T1000 (cell line): Measurements from ENCODE around the gene TFAP2E.

Experiments
- DNase-seq: peaks from one replicate; lab custom pipeline; 2025; ENCODE audit warnings: mixed read lengths; lab: John Stamatoyannopoulos, UW

Gene TFAP2E

DNA sequence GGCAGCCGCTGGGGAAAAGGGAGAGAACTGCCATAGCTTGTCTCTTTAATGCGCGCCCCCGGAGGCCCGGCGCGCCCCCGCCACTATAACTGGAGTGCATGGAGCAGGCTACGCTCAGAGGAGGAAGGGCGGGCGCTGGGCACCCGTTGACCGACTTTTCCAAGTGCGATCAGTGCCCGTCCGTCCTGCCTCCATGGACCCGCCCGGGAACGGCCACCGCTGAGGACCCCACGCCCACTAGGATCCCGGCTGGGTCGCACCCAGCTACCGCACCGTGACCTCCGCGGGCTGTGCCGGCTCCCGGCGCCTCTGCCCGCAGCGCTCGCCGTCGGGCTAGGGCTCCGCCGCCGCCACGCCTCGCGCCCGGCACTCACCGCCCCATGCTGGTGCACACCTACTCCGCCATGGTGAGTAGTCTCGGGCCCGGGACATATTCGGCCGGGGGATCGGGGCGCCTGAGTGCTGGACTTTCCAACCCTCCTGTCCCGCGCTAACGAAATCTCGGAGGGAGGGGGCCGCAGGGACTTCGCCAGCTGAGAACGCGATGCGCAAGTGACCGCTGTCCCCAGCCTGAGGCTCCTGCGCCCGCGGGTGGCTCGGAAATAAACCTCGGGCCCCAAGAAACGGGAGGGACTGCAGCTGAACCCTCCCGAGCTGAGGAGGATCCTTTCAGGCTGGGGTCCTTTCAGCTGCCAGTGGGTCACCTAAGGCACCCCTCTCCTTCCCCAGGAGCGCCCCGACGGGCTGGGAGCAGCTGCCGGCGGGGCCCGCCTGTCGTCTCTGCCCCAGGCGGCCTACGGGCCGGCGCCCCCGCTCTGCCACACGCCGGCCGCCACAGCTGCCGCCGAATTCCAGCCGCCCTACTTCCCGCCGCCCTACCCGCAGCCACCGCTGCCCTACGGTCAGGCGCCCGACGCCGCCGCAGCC is at the start of gene TFAP2E:
TSS of gene TFAP2E (plus strand) at position 117 of the 927 bp plus-strand sequence. CDS start at position 381, 264 bp downstream.
- no peak for DNase-seq

DNA sequence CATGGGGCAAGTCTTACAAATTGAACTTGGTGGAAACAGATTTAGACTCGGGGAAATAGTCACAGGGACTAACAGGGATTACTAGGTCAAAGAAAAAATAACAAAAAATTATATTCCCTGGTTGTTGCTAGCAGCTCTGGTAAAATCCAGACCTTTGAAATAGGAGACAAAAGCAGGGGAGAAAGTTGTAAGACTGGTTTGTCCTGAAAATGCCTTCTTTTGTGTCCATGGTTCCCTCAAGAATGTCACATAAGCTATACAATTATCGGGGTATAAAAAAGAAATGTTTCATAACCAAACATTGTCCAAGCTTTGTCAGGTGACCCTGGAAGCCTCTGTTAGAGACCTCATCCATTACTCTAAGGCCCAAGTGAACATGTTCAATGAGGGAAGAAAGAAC is 49.0 kb upstream of the TFAP2E start:
- DNase-seq, result no peak

DNA sequence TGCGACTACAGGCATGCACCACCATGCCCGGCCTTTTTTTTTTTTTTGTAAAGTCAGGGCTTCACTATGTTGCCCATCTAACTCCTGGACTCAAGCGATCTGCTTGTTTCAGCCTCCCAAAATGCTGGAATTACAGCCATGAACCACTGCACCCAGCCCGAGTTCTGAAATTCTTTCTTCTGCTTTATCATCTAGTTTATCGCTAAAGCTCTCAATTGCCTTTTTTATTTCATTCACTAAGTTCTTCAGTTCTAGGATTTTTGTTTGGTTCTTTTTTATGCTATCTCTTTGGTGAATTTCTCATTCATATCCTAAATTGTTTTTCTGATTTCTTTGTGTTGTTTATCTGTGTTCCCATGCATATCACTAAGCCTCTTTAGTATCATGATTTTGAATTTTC is 42.9 kb upstream of the TFAP2E start:
- no peak for DNase-seq

DNA sequence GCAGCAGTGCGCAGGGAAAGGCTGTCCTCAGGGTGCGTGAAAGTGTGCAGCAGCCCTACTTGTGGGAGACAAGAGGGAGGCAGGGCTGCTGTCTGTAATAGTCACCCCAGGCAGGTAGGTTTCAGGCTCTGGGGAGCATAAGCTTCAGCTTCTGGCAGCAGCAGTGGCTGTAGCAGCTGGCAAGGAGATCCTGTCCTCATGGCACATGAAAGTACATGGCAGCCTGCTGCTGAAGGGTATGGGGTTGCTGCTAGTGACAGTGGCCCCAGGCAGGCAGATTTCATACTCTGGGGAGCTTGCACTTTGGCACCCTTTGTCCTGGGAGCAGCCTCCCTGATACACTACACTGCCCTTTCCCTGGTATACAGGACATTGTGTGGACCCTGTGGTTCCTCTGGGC is 42.2 kb upstream of the TFAP2E start:
- DNase-seq, result no peak

DNA sequence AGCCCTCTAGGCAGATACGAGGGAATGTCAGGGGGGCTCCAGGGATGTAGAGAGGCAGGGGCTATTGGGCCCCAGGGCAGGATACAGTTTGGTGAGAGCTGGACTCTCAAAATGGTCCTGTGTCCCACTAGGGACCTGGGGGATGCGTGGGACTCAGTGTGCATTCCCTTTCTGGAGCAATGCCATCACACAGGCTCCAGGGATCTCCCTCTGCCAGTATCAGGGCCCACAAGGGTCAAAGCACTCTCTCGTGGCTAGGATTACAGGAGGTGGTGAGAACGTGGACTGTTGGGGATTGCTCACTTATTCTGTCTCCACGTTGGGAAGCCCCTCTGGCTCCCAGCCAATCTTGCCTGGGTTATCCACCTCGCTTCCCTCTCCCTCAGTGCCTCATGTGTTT is 41.7 kb upstream of the TFAP2E start:
- DNase-seq, result no peak

DNA sequence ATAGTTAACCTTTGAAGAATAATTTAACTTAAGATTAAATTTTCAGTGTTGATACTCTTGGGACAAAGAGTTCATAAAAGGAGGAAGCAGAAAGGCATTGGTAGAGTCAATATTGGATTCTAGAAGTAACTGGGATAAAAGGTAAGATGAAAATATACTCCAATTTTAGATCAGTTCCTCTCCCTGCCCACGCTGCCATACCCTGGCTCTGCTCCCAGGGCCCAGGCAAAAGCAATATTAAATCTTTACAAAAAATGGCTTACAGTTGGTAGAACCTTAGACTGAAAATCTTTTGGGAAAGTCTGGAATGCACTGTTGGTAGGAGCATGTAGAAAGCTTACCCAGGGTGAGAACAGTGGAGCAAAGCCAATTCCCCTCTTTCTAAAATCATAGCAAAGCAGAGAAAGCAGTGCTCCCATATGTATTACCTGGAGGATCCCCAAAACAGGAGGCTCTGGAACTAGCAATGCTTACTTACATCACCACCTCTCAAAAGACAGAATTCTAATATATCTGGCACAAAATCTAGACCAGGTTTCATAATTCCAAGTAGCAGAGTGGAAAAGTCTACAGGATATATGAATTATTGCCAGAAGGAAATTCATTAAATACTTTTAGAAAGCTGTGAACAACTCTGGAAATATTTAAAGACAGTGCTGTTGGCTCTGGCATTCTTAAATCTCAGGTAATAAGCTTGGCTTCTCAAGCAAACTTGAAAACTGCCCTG is 40.5 kb upstream of the TFAP2E start:
- no peak for DNase-seq

DNA sequence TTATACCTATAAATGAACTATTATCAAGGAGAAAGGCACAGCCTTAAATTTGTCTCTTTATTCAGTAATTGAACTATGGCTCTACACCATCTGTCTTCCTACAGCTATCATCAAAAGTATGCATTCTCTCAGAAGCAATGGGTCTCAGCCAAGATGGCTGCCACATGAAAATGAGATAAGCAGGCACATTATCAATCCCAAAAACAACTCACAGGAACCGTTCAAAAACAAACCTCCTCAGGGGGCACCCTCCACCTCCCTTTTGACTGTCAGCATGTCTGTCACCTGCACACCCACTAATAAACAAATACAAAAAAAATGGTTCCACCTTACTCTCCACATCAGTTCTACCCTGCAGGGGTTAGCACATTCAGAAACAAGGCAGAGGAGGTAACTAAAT is 39.5 kb upstream of the TFAP2E start:
- no peak for DNase-seq

DNA sequence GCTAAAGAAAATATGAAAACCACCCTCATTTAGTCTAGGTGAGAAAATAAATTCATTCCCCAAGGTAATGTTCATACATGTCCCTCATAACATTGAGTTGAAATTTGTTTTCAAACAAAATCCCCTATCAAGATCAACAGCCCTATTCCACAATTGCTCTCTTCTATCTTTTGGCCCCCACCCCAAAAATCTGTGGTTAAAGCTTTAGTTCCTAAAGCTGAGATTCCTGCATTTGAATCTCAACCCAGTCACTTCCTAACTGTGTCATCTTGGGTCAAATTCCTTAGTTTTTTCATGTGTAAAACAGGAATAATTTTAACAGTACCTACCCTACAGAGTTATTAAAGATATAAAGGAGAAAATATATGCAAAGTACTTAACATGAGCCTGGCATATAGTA is 37.9 kb upstream of the TFAP2E start:
- no peak for DNase-seq

DNA sequence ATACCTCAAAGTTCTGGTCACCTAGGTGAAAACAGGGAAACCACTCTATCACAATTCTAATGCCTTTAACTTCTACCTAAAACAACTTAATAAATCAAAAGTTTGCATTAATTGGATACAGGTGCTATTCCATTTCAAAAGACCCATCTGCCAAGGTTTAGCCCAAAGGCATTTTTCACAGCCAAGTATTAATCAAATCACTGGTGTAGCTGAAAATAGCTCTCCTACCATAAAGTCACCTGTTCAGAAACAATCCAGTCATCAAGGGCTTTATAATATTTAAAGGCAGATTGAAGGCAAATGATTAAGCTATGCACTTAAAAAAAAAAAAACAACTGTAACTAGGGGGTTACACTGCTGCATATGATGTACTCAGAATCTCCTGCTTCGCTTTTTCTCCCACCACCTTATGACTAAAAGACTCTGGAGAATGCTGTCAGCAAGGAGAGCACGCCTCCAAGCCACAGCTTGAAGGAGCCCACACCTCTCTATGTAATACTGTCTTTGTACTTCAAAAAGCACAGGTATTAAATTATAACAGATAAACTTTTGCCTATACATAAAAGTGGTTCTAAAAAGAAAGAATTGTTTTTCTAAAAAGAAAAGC is 36.5 kb upstream of the TFAP2E start:
- DNase-seq, result no peak

DNA sequence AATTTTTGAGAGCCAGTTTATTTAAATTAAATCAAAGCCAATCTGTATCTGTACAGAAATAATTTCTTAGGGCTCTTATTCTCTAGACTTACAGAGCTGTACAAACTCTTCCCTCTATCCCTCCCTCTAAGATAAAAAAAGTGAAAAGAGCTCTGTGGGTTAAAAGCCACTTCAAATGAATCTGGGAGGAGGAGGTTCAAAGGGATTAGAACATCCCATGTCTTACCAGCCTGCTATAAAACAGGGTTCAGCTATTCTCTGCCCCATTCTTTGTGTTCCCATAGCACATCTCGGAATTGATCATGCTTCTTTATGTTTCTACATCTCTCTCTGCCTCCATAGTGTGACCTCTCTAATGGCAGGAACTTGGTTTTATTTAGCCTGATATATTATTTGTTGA is 35.3 kb upstream of the TFAP2E start:
- no peak for DNase-seq

DNA sequence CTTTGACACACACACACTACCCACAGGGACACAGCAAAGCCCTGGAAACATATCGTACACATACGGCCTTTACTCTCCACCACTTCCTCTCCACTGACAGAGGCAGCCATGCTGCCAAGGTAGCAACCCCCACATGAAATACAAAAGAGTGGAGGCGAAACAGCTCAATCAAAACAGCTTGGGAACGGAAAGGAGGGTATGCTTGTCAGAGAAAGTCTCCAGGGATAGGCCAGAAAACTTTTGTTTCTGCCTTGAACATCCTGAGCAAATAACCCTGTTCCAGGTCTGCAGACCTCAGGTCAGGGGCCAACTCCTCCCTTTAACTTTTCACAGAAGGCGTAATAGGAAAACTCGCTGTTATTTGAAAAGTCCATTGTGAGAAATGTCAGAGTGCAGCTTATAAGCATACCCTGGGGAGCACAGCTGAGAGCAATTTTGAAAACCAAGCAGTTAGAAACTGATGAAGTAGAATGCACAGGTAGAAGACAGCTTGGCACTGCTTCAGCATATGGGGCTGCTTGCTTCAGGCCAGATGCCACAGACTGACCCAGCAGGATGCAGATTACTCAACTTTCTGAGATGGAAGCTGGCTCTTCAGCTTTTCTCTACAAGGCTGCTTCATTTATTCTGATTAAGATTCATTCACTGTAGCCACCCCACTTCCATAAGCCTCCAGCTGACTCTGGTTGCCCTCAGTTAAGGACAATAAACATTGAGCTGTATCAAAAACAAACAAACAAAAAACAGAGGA is 33.9 kb upstream of the TFAP2E start:
- DNase-seq, result no peak

DNA sequence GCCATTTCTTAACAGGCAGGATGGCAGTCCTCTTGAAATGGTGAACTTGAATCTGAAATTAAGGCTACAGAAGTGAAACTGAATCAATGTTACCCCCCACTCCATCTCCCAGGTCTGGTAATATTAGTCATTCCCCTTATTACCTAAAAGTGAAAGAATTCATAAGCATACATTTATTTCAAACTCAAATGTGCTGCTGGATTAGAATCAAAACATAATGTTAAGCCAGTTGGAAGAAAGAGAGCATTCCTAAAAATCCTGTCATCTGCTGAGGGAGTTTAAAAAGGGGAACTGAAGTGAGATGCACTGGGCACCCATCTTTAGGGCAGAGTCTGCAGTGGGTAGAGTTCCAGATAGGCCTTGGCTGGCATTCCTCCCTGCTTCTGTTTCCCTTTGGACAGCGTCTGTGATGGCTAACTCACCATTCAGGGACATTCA is 33.3 kb upstream of the TFAP2E start:
- no peak for DNase-seq

DNA sequence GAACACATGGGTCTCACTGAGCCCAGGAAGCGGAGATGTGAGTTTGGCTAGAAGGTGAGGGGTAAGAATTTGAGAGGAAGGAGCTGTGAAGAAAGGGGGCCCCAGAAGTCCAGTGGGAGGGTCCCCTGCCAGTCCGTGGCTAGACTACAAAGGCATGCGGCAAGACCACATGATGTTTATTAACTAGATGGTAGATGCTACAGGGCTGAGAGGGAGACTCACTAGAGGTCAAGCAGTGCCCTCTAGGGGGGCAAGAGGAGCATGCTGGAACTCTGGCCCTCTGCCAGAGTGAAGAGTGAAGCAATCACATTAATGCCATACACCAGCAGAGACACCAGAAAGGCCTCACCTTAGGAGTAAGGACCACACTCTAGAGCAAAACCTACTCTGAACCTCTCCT is 28.1 kb upstream of the TFAP2E start:
- no peak for DNase-seq

DNA sequence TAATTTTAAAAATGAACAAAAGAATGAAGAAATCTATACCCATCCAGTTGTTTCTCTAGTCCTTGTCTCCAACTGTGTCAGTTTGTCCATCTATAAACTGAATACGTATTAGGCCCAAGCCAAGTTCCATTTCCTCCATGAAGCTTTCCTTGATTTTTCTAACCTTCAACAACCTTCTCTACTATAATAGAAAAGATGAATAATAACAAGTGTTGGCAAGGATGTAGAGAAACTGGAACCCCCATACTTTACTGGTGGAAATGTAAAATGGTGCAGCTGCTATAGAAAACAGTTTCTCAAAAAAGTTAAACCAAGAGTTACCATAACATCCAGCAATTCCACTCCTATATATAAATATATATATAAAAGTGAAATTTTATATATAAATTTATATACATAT is 26.5 kb upstream of the TFAP2E start:
- no peak for DNase-seq

DNA sequence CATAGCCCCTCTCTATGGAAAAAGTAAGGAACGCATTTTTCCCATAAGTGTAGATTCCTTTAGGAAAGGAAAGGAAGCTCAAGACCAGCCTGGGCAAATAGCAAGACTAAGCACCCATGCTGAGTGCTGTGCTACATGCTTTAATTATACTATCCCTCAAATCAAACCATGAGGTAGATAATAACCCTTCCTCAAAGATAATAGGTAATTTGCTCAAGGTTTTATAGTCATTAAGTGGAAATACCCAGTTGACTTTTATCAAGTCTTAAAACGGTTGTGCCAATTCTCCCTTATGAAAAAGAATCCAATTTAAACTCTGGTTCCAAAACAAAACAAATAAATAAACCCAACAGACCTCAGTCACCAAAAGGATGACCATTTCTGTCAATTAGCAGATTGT is 19.3 kb upstream of the TFAP2E start:
- DNase-seq, result no peak

DNA sequence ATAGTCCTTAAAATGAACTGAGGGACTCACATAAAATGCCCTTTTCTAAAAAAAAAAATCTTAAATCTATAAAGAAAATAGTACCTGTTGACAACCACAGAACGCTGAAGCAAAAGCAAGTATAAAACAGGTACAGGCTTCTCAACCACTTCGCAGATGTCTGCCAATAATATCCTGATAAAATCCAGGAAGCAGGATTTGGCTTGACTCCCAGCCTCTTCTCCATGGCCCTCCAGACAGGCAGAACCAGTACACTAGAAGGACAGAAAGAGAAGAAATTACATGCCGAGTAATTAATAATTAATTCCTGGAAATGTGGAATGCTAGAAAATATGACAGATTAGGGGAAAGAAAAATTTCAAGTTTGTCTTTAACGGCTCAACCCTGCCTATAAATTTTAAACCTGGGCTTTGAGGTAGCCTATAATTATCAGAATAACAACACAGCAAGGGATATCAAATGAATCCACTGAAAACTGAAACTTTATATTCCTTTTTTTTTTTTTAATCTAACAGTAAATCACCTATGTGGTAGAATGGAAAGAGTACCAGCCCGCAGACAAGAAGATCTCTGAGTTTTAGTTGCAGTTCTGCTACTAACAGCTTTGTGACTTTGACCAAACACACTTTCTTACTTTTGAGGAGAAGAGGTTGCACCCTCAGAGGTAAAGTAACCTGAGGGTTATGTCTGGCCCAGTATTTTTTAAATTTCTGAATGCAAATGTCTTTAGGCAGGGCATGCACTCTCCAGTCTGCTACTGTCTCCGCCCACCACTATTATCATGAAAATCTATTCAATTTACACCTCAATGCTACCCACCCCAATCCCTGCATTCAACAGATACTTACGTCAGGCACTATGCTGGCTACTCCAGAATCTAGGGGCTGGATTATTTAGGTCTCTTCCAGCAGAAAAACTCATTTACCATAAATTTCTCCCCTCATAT is 18.6 kb upstream of the TFAP2E start:
- DNase-seq, result no peak

DNA sequence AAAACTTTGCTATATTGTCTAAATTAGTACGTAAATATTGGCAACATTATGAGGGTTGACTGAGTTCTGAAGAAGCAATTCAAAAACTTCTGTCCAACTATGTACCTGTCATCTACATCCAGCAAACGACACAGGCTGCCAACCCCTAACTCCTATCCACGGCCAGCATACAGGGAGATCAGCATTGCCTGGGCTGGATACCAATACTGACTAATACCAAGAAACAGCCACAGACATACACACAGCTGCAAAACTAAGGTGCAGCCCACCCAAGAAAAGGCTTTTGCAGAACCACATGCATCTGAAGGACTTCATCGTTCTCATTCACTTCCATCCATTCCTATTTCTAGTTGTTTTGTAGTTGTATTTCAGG is 17.9 kb upstream of the TFAP2E start:
- no peak for DNase-seq

DNA sequence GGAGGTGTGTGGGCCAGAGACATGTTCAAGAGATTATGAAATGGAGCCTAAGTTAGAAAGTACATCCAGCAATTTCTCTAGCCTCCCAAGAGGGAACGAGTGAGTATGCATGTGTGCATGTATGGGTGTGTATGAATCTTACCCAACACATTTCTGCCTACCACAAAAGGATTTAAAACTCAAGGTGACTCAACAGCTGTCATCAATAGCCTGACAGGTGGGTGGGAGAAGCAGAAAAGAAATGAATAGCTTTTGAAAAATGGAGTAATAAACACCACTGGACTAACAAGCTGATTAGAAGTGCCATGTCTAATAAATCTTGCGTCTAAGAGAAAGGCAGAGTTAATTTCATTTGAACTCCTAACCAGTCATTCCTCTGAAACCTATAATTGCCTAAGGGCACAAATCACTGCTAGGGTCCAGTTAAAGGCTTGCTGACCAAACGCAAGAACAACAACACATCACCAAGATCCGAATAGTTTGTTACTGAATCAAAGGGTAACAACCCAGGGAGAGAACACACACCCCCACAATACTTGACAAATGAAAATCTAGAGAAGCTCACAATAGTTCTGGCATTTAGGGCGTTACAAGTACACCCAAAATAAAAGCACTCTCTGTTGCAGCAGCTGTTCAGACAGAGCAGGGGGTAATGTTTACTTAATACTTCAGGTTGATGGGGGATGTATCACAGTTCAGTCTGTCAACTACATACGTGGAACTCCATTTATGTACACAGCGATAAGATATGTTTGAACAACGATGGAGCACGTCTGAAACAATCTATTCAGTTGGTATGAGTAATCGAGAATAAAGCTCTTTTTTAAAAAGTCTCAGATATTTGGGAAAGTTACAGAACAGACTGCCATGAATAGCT is 17.3 kb upstream of the TFAP2E start:
- peak; percentile 27 for DNase-seq

DNA sequence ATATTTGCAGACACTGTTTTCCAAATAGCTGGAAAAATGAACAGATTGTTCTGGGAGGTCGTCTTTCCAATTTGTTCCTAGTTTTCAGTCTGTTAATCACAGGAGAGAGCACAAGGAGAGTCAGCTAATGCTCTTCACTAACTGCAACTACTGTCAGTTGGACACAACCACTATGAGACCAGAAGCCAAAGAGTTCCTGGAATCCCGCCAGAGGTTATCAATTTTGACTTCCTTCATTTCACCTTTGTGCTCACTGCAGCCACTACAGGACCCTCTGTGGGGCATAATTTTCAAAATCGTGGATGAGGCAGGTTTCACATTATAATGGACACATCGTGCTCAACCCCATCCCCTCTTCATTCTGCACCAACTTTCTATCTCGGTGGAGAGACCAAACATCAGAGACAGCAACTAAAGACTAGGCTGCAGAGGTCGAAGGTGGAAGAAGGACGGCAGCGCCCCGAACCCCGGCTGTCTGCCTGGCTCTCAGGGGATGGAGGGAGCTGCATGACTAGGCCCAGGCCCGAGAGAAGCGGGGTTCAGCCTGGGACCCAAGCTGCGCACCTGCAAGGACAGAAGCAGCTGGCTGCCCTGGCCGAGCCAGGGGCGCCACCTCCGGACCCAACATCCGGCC is 16.5 kb upstream of the TFAP2E start:
- no peak for DNase-seq
